Activated naive CD4-positive, alpha-beta T cell treated with anti-CD3 and anti-CD28 coated beads, Interleukin-2, amount 50 U/mL, for 24 hours (primary cell): Measurements from ENCODE around the gene RING1.
A peak's percentile ranks its signal among the peaks of the same experiment; 100 is the strongest.

Source experiments
- H3K27ac Mint-ChIP-seq: one replicate; pipeline ENCODE4 v1.8.0; 2021; ENCODE audit warnings: mild to moderate bottlenecking, mixed read lengths
- H3K27me3 Mint-ChIP-seq: one replicate; pipeline ENCODE4 v1.8.0; 2021; ENCODE audit warnings: mixed read lengths
- H3K36me3 Mint-ChIP-seq: one replicate; pipeline ENCODE4 v1.8.0; 2021; ENCODE audit warnings: mixed read lengths
- H3K4me1 Mint-ChIP-seq: one replicate; pipeline ENCODE4 v1.8.0; 2021; ENCODE audit warnings: mixed read lengths
- H3K4me3 Mint-ChIP-seq: one replicate; pipeline ENCODE4 v1.8.0; 2021; ENCODE audit warnings: mild to moderate bottlenecking, mixed read lengths
- H3K9me3 Mint-ChIP-seq: one replicate; pipeline ENCODE4 v1.8.0; 2021; ENCODE audit warnings: mixed read lengths

Gene RING1

GRCh38 chr6:33235221-33235634 lies 26.9 kb downstream of the RING1 start:
- no peaks in the 10 kb centered on the region for H3K36me3 Mint-ChIP-seq
- peaks cover 6% of the 10 kb centered on the region for H3K27me3 Mint-ChIP-seq
- no peak overlapping the region for H3K27ac Mint-ChIP-seq
- no peak overlapping the region for H3K4me3 Mint-ChIP-seq
- no peaks in the 10 kb centered on the region for H3K4me1 Mint-ChIP-seq
- H3K9me3 Mint-ChIP-seq: no peaks in the 10 kb centered on the region

GRCh38 chr6:33236328-33236727 lies 28.0 kb downstream of the RING1 start:
- Mint-ChIP-seq H3K27me3 (peaks cover 6% of the 10 kb centered on the region), H3K27ac (no peak overlapping the region), H3K36me3 (no peaks in the 10 kb centered on the region), H3K4me1 (no peaks in the 10 kb centered on the region), H3K9me3 (no peaks in the 10 kb centered on the region), H3K4me3 (no peak overlapping the region)

GRCh38 chr6:33236852-33237251 lies 28.6 kb downstream of the RING1 start:
- no peaks in the 10 kb centered on the region for H3K36me3 Mint-ChIP-seq
- no peak overlapping the region for H3K27ac Mint-ChIP-seq
- no peak overlapping the region for H3K4me3 Mint-ChIP-seq
- no peaks in the 10 kb centered on the region for H3K9me3 Mint-ChIP-seq
- peaks cover 5% of the 10 kb centered on the region for H3K27me3 Mint-ChIP-seq
- H3K4me1 Mint-ChIP-seq: peaks cover 3% of the 10 kb centered on the region

- no peaks in the 10 kb centered on the region for H3K9me3 Mint-ChIP-seq
- H3K27ac Mint-ChIP-seq: no peak overlapping the region
- H3K27me3 Mint-ChIP-seq: peaks cover 3% of the 10 kb centered on the region
- peaks cover 8% of the 10 kb centered on the region for H3K4me1 Mint-ChIP-seq
- H3K36me3 Mint-ChIP-seq: no peaks in the 10 kb centered on the region
- H3K4me3 Mint-ChIP-seq: no peak overlapping the region
Measured at GRCh38 chr6:33237741-33238140, 29.4 kb downstream of the RING1 start.

GRCh38 chr6:33241968-33242367 lies 33.7 kb downstream of the RING1 start:
- Mint-ChIP-seq H3K4me1 (peaks cover 8% of the 10 kb centered on the region), H3K27ac (peak overlapping the region; percentile 11), H3K36me3 (no peaks in the 10 kb centered on the region), H3K9me3 (no peaks in the 10 kb centered on the region), H3K4me3 (peak overlapping the region; percentile 0), H3K27me3 (no peaks in the 10 kb centered on the region)

GRCh38 chr6:33243476-33243875 lies 35.2 kb downstream of the RING1 start:
- Mint-ChIP-seq H3K4me1 (peaks cover 13% of the 10 kb centered on the region), H3K4me3 (no peak overlapping the region), H3K9me3 (no peaks in the 10 kb centered on the region), H3K27ac (no peak overlapping the region), H3K36me3 (no peaks in the 10 kb centered on the region), H3K27me3 (no peaks in the 10 kb centered on the region)

- Mint-ChIP-seq H3K4me3 (peak overlapping the region; percentile 91), H3K36me3 (peaks cover 10% of the 10 kb centered on the region), H3K4me1 (peaks cover 37% of the 10 kb centered on the region), H3K27me3 (no peaks in the 10 kb centered on the region), H3K9me3 (no peaks in the 10 kb centered on the region), H3K27ac (peak overlapping the region; percentile 92)
Measured at GRCh38 chr6:33247977-33248642, 39.8 kb downstream of the RING1 start.

GRCh38 chr6:33248643-33248931 lies 40.3 kb downstream of the RING1 start:
- H3K9me3 Mint-ChIP-seq: no peaks in the 10 kb centered on the region
- no peaks in the 10 kb centered on the region for H3K27me3 Mint-ChIP-seq
- H3K36me3 Mint-ChIP-seq: peaks cover 10% of the 10 kb centered on the region
- H3K4me1 Mint-ChIP-seq: peaks cover 37% of the 10 kb centered on the region
- H3K27ac Mint-ChIP-seq: peak overlapping the region; percentile 92
- peak overlapping the region; percentile 91 for H3K4me3 Mint-ChIP-seq

GRCh38 chr6:33248932-33249731 lies 40.8 kb downstream of the RING1 start:
- Mint-ChIP-seq H3K4me3 (peak overlapping the region; percentile 91), H3K9me3 (no peaks in the 10 kb centered on the region), H3K27ac (peak overlapping the region; percentile 92), H3K36me3 (peaks cover 10% of the 10 kb centered on the region), H3K4me1 (peaks cover 37% of the 10 kb centered on the region), H3K27me3 (no peaks in the 10 kb centered on the region)

GRCh38 chr6:33249732-33250630 lies 41.7 kb downstream of the RING1 start:
- Mint-ChIP-seq H3K27ac (peak overlapping the region; percentile 92), H3K4me3 (peak overlapping the region; percentile 91), H3K9me3 (no peaks in the 10 kb centered on the region), H3K36me3 (peaks cover 10% of the 10 kb centered on the region), H3K4me1 (peaks cover 37% of the 10 kb centered on the region), H3K27me3 (no peaks in the 10 kb centered on the region)

GRCh38 chr6:33250731-33251130 lies 42.4 kb downstream of the RING1 start:
- Mint-ChIP-seq H3K36me3 (peaks cover 10% of the 10 kb centered on the region), H3K4me1 (peaks cover 37% of the 10 kb centered on the region), H3K4me3 (peak overlapping the region; percentile 91), H3K27ac (peak overlapping the region; percentile 92), H3K27me3 (no peaks in the 10 kb centered on the region), H3K9me3 (no peaks in the 10 kb centered on the region)

GRCh38 chr6:33251395-33252012 lies 43.2 kb downstream of the RING1 start:
- H3K27ac Mint-ChIP-seq: peak overlapping the region; percentile 13
- peak overlapping the region; percentile 5 for H3K4me3 Mint-ChIP-seq
- peaks cover 37% of the 10 kb centered on the region for H3K4me1 Mint-ChIP-seq
- H3K27me3 Mint-ChIP-seq: no peaks in the 10 kb centered on the region
- peaks cover 10% of the 10 kb centered on the region for H3K36me3 Mint-ChIP-seq
- H3K9me3 Mint-ChIP-seq: no peaks in the 10 kb centered on the region

- no peaks in the 10 kb centered on the region for H3K9me3 Mint-ChIP-seq
- no peak overlapping the region for H3K4me3 Mint-ChIP-seq
- no peaks in the 10 kb centered on the region for H3K27me3 Mint-ChIP-seq
Measured at GRCh38 chr6:33252759-33253158, 44.5 kb downstream of the RING1 start.

GRCh38 chr6:33254591-33254990 lies 46.3 kb downstream of the RING1 start:
- no peak overlapping the region for H3K4me3 Mint-ChIP-seq
- no peaks in the 10 kb centered on the region for H3K9me3 Mint-ChIP-seq
- no peak overlapping the region for H3K27ac Mint-ChIP-seq
- peaks cover 26% of the 10 kb centered on the region for H3K4me1 Mint-ChIP-seq
- H3K27me3 Mint-ChIP-seq: no peaks in the 10 kb centered on the region
- peaks cover 10% of the 10 kb centered on the region for H3K36me3 Mint-ChIP-seq

More at GRCh38 chr6:33252759-33253158, 44.5 kb downstream of the RING1 start:
- H3K36me3 Mint-ChIP-seq: peaks cover 10% of the 10 kb centered on the region
- H3K27ac Mint-ChIP-seq: no peak overlapping the region
- peaks cover 37% of the 10 kb centered on the region for H3K4me1 Mint-ChIP-seq

GRCh38 chr6:33259032-33259431 lies 50.7 kb downstream of the RING1 start:
- Mint-ChIP-seq H3K36me3 (peaks cover 11% of the 10 kb centered on the region), H3K4me3 (no peak overlapping the region), H3K4me1 (peaks cover 9% of the 10 kb centered on the region), H3K27me3 (no peaks in the 10 kb centered on the region), H3K27ac (no peak overlapping the region), H3K9me3 (no peaks in the 10 kb centered on the region)
